SK-N-SH (cell line): ENCODE measurements around the gene FOXK1.

Experiments used
- EP300 ChIP-seq, 2 experiments: IDR thresholded peaks; 2 replicates each; pipeline versions ENCODE4 v1.4.0 to v1.6.1; 2012; ENCODE audit warnings: borderline replicate concordance in 1 of 2, low read depth in 1 of 2, low read length in 1 of 2
- EZH2phosphoT487 ChIP-seq: fragments of 200-600 bp; sonication (generic); IDR thresholded peaks from 2 replicates; pipeline ENCODE4 v1.6.1; 2017; ENCODE audit warnings: low read depth, mixed run types, mild to moderate bottlenecking, antibody characterized with exemption, moderate library complexity, borderline replicate concordance
- FOSL2 ChIP-seq: IDR thresholded peaks from 2 replicates; pipeline ENCODE4 v1.4.0; 2012; ENCODE audit warnings: low read depth, mild to moderate bottlenecking, moderate library complexity, borderline replicate concordance
- JUND ChIP-seq: IDR thresholded peaks from 2 replicates; pipeline ENCODE4 v1.4.0; 2012
- POLR2AphosphoS5 ChIP-seq: IDR thresholded peaks from 2 replicates; pipeline ENCODE4 v1.6.1; 2012; ENCODE audit warnings: low read depth, low read length
- RXRA ChIP-seq: IDR thresholded peaks from 2 replicates; pipeline ENCODE4 v1.4.0; 2012; ENCODE audit warnings: low read depth, mild to moderate bottlenecking, borderline replicate concordance
- SIN3A ChIP-seq: IDR thresholded peaks from 2 replicates; pipeline ENCODE4 v1.6.1; 2012; ENCODE audit warnings: low read depth, mild to moderate bottlenecking, low read length, moderate library complexity, borderline replicate concordance
- YY1 ChIP-seq: IDR thresholded peaks from 2 replicates; pipeline ENCODE4 v1.4.0; 2012; ENCODE audit warnings: low read depth, mild to moderate bottlenecking
- TF ChIP-seq, protein P1 (sequence below): IDR thresholded peaks from 2 replicates; pipeline ENCODE4 v1.4.0; 2012; ENCODE audit warnings: low read depth
- TF ChIP-seq, protein P2 (sequence below): fragments of 200-600 bp; sonication (generic); IDR thresholded peaks from 2 replicates; pipeline ENCODE4 v1.6.1; 2017; ENCODE audit warnings: antibody characterized with exemption, mild to moderate bottlenecking, moderate library complexity
- TF ChIP-seq, protein P3 (sequence below): IDR thresholded peaks from 2 replicates; pipeline ENCODE4 v1.4.0; 2012; ENCODE audit warnings: low read depth, borderline replicate concordance
- TF ChIP-seq, protein P4 (sequence below): fragments of 150-350 bp; IDR thresholded peaks from 2 replicates; pipeline ENCODE4 v1.6.1; 2017; ENCODE audit warnings: antibody characterized with exemption, low read length, low read depth, borderline replicate concordance
- TF ChIP-seq, protein P5 (sequence below): IDR thresholded peaks from 2 replicates; pipeline ENCODE4 v1.6.1; 2012; ENCODE audit warnings: mild to moderate bottlenecking, low read depth, low read length, moderate library complexity

DNA sequence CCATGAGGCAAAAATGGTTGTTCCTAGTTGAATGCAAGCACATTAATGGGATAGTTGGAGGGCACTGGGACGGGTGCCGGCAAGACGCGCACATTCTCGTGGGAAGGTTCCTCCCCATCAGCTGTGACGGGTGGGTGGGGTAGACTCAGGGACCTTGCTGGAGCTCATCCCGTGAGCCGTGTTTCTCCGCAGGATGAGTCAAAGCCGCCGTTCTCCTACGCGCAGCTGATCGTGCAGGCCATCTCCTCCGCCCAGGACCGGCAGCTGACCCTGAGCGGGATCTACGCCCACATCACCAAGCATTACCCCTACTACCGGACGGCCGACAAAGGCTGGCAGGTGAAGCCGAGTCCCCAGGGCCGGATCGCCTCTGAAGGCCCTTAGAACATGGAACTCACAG is 73.0 kb downstream of the FOXK1 start:
- TF ChIP-seq JUND, result no peak
- TF ChIP-seq EZH2phosphoT487, result no peak
- no peak for TF ChIP-seq POLR2AphosphoS5
- TF ChIP-seq, protein P1, sequence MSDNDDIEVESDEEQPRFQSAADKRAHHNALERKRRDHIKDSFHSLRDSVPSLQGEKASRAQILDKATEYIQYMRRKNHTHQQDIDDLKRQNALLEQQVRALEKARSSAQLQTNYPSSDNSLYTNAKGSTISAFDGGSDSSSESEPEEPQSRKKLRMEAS, result no peak
- TF ChIP-seq, protein P2, sequence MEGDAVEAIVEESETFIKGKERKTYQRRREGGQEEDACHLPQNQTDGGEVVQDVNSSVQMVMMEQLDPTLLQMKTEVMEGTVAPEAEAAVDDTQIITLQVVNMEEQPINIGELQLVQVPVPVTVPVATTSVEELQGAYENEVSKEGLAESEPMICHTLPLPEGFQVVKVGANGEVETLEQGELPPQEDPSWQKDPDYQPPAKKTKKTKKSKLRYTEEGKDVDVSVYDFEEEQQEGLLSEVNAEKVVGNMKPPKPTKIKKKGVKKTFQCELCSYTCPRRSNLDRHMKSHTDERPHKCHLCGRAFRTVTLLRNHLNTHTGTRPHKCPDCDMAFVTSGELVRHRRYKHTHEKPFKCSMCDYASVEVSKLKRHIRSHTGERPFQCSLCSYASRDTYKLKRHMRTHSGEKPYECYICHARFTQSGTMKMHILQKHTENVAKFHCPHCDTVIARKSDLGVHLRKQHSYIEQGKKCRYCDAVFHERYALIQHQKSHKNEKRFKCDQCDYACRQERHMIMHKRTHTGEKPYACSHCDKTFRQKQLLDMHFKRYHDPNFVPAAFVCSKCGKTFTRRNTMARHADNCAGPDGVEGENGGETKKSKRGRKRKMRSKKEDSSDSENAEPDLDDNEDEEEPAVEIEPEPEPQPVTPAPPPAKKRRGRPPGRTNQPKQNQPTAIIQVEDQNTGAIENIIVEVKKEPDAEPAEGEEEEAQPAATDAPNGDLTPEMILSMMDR, result no peak
- no peak for TF ChIP-seq YY1
- TF ChIP-seq EP300 (IDR thresholded peaks at IDR 0.05; ENCODE audit: borderline replicate concordance in 1 of 2, low read depth in 1 of 2, low read length in 1 of 2), result no peak
- TF ChIP-seq, protein P3, sequence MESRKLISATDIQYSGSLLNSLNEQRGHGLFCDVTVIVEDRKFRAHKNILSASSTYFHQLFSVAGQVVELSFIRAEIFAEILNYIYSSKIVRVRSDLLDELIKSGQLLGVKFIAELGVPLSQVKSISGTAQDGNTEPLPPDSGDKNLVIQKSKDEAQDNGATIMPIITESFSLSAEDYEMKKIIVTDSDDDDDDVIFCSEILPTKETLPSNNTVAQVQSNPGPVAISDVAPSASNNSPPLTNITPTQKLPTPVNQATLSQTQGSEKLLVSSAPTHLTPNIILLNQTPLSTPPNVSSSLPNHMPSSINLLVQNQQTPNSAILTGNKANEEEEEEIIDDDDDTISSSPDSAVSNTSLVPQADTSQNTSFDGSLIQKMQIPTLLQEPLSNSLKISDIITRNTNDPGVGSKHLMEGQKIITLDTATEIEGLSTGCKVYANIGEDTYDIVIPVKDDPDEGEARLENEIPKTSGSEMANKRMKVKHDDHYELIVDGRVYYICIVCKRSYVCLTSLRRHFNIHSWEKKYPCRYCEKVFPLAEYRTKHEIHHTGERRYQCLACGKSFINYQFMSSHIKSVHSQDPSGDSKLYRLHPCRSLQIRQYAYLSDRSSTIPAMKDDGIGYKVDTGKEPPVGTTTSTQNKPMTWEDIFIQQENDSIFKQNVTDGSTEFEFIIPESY, result no peak
- TF ChIP-seq SIN3A, result no peak
- TF ChIP-seq, protein P4, sequence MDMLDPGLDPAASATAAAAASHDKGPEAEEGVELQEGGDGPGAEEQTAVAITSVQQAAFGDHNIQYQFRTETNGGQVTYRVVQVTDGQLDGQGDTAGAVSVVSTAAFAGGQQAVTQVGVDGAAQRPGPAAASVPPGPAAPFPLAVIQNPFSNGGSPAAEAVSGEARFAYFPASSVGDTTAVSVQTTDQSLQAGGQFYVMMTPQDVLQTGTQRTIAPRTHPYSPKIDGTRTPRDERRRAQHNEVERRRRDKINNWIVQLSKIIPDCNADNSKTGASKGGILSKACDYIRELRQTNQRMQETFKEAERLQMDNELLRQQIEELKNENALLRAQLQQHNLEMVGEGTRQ, result no peak
- TF ChIP-seq, protein P5, sequence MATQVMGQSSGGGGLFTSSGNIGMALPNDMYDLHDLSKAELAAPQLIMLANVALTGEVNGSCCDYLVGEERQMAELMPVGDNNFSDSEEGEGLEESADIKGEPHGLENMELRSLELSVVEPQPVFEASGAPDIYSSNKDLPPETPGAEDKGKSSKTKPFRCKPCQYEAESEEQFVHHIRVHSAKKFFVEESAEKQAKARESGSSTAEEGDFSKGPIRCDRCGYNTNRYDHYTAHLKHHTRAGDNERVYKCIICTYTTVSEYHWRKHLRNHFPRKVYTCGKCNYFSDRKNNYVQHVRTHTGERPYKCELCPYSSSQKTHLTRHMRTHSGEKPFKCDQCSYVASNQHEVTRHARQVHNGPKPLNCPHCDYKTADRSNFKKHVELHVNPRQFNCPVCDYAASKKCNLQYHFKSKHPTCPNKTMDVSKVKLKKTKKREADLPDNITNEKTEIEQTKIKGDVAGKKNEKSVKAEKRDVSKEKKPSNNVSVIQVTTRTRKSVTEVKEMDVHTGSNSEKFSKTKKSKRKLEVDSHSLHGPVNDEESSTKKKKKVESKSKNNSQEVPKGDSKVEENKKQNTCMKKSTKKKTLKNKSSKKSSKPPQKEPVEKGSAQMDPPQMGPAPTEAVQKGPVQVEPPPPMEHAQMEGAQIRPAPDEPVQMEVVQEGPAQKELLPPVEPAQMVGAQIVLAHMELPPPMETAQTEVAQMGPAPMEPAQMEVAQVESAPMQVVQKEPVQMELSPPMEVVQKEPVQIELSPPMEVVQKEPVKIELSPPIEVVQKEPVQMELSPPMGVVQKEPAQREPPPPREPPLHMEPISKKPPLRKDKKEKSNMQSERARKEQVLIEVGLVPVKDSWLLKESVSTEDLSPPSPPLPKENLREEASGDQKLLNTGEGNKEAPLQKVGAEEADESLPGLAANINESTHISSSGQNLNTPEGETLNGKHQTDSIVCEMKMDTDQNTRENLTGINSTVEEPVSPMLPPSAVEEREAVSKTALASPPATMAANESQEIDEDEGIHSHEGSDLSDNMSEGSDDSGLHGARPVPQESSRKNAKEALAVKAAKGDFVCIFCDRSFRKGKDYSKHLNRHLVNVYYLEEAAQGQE, result no peak
- no peak for TF ChIP-seq FOSL2
- no peak for TF ChIP-seq RXRA
